T-helper 2 cell (primary cell): Measurements from ENCODE around the gene ERICH6B.

Experiments used
- DNase-seq, 5 experiments: peaks; one replicate each; pipeline versions ENCODE4 v3.0.0 to v3.0.0-alpha.2; 2012 to 2022

The ERICH6B gene

DNA sequence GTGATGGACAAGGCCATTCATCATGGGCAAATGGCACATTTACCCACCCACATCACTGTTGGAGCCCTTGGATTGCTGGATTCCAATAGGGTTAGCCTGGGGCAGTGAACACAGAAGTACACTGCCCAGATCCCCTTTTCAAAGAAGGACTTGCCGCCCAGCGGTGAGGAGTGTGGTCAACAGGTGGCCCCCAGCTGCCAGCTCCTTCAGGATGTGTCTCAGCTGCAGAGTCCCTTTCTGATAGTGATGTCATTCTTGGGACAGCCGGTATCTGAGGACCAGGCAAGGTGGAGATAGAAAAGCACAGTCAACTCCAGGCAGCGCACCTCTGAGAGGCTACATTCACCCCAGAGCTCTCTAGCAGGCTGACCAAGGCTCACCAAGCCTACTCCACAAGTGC is 16.9 kb downstream of the ERICH6B start:
- no peak for DNase-seq

DNA sequence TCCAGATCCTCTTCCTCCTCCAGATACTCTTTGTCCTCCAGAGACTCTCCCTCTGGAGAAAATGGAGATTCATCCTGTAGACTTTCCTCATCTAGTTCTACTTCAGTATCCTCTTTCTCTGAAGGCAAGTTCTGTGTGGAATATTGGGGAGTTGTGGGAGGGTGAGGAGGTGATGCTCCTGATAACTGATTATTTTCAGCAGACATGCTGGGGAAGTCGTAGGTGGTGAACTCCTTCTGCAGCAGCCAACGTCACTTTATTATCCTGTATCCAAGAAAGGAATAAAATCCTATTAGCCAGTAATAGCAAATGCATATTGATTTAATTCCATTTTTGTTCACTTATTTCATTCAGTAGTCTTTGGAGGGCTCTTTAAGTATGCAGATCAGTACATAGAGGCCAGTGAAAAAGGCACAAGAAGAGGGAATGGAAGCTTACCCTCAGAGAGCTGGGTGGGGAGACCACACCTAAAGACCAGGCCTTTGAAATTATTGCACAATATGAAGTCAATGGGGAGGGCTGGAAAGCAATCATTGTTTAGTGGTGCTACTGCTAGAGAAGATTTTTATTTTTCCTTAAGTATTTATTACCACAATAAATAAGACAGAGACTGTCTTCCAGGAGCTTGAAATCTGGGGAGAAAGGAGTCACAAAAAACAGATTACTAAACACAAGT is 18.6 kb downstream of the ERICH6B start:
- no peak for DNase-seq

DNA sequence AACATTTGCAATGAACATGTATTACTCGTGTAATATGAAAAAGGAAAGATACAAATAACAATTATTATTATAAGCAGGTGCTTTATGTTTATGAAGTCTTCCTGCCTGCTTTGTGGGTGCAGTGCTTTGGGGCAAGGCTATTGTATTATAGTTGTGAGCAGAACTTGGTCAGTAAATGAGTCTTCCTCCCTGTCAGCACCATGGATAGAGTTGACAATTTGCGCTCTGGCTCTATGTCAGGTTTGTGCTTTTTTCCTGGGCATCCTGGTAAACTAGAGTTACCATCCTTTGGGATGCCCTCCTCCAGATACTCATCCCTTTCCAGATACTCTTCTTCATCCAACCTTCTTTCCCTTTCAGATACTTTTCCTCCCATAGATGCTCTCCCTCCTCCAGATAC is 19.6 kb downstream of the ERICH6B start:
- no peak for DNase-seq

DNA sequence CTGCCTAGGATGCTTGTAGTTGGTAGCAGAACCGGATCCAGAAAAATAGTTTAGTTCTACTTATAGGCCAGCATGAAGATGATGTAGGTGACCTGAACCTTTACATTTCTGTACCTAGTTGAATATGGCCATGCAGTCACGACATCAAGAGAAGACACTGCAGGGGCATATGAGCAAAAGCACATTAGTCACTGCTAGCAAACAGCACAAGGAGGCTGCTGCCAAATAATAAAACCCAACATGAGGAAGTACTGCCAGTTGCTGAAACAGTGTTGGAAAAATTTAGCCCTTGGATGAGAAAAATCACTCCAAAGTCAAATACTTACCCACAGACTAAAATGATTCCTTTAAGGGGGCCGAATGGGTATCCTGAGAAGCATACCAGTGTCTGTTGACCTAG is 20.8 kb downstream of the ERICH6B start:
- DNase-seq, result no peak

DNA sequence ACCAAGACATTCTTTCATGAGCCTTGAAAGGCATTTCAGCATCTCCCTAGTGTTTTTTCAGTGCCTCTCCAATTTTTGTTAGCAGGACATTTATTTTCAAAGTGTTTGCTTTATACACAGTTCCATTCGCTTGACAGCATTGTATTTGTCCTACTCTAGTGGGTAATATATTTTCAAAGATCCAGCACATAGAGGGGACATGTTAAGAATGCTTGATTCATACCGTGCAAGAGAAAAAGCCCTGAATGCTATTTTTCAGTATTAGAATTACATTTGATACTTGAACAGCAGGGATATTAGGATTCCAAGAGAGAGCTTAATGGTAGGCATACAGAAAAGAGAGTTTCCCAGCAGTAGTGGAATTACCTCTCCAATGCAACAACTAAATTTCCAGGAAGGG is 21.3 kb downstream of the ERICH6B start:
- no peak for DNase-seq

DNA sequence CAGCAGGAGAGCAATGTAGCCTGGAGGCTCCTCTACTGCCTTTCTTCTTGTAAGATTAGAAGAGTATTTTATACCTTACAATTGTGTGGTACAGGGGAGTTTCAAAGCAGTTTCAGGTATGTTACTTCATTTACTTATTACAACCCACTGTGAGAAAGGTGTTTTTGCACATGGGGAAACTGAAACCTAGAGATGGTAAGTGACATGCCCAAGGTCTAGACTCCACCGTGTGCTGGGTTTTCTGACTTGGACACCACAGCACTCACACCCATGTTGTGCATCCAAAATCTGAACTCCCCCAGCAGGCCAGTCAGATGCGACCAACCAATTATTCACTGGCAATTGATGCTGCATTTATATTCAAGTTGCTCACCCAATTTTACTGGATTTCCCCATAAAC is 22.8 kb downstream of the ERICH6B start:
- DNase-seq, result no peak

DNA sequence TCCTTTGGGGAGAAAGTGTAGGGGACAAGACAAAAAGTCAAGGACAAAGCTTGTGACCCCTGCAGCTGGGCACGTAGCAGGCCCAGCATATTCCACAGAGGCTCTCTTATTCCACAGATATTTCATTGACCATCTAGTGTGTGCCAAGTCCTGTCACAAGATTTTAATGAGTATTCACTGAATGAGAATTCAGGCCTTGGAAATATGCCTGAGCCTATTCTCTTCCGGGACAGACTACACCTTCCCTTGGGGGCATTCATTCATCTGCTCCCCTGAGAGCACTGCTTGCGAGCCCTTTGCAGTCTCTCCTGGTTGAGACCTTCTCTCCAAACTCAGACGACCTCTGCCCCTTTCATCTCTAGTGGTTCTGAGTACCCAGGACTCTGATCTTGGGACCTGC is 25.5 kb downstream of the ERICH6B start:
- DNase-seq, result no peak

DNA sequence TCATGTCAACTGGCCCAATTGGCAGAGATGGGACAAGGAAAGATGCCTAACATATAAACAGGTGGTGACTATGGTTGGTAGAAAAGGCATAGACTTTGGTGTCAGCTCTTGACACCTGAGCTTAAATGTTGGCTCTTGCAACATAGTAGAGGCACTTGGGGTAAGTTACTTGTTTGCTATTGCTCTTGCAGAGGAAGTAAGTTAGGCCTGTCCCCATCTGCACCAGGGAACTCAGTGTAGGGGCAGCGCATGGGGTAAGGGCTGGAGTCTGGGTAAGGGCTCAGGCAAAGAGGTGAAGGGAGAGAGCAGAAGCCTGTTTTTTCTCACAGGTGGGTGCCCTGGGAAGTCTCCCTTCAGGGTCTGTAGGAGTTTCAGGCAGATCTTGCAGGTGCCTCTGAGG is 27.6 kb downstream of the ERICH6B start:
- DNase-seq, result no peak

DNA sequence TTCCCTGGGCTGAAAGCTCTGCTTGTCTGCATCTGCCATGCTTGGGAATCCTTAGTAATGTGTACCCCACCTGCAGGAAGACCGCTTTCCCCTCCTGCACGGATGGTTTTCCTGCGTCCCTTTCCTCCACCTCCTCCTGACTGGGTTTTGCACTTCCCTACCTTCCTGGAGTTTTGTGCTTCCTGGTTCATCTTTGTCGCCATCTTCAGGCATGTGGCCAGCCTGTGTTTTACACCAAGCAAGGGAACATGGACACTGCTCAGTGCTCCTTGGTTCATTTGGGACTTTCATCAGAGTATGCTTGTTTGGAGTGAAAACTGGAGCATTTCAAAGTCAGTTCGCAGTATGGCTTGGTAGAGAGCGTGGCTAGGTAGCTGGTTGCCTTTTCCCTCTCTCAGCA is 30.7 kb downstream of the ERICH6B start:
- DNase-seq, result no peak

DNA sequence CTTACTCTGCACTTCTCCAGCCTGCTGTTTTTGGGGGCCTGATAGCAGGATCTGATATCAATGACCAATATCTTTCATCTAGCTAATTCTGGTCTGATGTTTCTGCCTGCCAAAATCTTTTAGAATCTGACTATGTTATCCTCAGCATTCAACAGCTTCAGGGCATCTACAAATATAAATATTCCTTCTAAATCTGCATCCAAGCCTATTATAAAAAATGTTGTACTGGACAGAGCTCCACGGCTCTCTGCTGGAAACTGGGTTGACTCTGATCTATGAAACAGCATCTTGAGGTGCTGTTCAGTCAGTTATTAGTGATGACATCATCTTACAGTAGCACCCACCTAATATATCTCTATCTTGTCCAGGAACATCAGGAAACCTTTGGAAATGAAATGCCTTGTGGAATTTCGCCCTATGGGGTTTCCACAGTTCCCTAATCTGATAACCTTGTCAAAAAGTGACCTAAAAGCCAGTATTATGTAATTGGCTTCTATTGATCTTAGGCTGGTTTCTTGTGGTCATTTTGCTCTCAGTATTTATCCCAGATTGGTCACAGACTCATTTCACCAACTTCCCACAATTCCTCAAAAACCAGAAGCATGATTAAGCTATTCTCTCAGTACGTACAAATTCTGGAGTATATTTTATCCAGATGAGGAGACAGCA is 33.0 kb downstream of the ERICH6B start:
- DNase-seq, result no peak

DNA sequence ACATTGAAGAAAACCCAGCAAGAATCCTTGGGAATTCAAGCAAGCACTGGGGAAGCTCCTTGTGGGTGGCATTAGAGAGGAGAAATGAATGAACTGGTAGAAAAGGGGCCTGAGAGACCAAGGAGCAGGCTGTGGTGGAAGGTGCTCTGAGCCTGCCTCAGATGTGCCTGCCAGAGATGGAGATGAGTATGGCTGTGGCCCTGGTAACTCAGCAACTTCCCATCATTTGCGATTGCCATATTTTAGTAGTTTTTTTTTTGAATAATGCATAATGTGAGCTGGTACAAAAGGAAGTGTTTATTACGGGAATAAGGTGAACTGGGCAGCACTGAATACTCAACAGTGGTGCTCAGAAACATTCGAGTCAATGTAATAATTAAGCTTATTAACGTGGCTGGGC is 39.1 kb downstream of the ERICH6B start:
- no peak for DNase-seq

DNA sequence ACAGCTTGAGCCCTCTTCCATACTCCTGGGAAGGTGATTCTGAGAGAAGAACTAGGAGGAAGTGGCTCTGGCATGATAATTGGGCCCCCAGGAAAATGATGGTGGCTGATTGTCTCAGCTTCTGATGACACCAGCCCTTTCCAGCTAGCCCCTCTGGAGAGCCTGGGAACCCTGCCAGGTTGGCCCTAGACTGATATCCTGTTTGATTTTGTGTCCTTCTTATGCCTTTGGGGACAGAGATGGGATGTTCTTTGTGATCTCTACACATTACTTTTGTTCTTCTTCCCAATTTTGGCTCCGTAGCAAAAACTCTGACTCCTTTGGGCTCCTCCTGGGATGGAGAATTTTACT is 39.7 kb downstream of the ERICH6B start:
- DNase-seq, result no peak

DNA sequence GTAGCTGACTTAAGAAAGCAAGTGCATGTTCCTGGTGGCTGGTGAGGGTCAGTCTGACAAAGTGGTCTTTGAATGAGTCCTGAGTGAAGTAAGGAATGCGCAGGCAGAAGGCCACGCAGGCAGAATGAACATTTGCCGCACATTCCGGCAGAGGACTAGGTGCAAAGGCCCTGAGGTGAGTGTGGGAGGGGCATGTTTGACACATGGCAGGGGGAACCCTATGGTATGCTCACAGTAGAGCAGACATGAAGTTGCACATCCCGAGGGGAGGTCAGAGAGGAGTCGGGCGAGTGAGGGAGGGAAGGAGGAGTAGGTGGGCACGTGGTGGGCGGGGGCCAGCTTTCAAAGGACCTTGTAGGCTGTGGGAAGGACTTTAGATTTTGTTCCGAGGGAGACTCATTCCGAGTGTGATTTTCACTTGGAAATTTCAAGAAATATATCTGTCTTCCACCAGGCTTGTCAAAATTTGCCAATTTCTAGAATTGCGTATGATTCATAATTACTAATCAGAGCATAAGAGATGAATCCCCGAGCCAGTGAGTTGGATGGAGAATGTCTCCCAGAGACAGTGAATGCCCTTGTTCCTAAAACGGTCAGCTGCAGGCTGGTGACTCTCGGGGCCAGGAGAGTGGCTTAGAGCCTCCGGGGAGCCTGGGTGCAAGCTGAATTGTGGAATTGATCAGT is 40.3 kb downstream of the ERICH6B start:
- DNase-seq, result no peak

DNA sequence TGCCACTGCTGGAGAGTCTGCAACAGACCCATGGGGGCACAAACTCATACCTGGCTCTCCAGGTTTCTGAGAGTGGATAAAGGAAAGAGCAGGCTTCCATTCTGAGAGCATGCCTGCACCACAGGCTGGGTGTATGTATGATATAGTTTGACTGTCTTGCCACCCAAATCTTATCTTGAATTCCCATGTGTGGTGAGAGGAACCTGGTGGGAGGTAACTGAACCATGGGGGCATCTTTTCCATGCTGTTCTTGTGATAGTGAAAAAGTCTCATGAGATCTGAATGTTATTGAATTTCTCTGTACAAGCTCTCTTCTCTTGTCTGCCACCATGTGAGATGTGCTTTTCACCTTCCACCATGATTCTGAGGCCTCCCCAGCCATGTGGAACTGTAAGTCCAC is 50.2 kb downstream of the ERICH6B start:
- no peak for DNase-seq

DNA sequence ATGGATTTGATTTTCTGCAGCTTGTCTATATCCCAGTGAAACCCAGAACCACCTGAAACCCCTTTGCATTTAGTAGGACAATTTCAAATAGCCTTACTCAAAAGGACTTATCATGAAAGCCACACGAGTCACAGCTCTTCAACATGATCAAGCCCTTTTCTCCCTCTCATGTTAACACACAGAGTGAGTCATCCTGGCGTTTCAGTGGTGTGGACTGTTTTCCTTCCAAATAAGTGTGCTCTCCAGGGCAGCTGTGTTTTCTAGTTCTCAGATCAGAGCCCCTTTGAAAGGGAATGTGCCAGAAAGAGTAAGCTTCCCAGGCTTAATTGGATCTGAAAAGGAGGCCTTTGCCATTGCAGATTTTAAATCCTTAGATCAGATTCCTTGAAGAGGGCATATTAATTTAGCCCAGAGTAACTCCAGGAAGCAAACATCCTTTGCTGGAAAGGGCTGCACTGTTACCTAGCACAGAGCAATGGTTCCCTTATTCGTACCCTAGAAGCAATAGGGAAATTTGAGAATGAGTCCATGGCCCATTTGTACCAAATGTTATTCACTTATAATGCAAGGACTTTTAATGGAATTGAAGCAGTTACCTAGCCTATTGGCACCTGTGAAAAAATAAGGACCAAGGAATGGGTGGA is 51.3 kb downstream of the ERICH6B start:
- no peak for DNase-seq

DNA sequence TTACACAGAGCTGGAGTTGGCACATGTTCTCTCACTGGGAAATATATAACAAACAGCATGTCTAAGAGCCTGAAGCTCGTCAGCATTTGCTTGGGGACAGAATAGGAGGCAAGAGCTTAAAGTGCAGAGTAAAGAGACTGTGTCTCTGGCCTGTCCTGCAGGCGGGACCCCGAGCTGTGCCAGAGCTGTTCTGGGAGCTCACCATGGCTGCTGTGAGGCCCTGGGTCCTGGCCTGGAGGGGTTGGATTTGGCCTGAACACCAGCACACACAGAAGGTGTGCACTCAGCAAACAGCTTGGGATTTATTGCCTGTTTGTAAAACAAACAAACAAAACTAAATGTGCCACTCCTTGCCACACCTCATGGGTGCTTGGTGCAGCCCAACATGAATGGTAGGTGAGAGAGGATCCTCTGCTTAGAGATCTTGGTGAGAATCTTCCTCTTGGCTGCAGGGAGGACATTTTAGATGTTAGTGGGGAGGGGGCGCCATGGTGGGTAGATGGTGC is 60.9 kb downstream of the ERICH6B start:
- DNase-seq, result no peak

DNA sequence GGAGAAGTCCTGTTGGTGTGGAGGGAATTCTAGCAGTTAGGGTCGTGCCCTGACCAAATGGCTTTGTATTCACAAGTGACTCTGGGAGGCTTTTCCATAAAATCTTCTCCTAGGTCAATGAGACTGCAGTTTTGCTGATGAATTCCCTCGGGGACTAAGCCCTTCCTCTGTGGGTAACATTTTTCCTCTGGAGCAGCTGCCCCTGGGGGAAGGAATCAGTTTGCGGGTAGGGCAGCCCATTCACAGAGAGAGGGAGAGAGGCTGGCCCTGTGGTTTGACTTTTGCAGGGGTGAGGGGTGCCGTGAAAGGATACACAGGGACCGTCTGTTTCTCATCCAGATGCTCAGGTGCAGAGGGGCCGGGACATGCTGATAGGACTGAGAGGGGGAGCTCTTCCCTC is 67.3 kb downstream of the ERICH6B start:
- no peak for DNase-seq

DNA sequence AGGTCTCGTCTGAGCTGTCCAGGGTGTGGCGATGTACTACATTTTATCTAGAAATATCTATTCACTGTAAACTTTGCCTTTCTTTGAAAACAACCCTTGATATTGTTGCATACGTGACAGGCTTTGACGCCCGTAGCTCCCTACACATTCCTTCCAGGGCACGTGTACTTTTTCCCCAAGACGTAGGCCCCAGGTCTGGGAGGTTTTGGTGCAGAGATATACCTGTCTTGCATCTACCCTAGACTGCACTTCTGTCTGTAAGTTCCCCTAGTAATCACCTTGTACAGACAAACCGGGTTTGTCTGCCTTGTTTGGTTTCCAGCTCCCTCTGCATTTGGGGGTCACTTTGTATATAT is 69.2 kb downstream of the ERICH6B start:
- no peak for DNase-seq

DNA sequence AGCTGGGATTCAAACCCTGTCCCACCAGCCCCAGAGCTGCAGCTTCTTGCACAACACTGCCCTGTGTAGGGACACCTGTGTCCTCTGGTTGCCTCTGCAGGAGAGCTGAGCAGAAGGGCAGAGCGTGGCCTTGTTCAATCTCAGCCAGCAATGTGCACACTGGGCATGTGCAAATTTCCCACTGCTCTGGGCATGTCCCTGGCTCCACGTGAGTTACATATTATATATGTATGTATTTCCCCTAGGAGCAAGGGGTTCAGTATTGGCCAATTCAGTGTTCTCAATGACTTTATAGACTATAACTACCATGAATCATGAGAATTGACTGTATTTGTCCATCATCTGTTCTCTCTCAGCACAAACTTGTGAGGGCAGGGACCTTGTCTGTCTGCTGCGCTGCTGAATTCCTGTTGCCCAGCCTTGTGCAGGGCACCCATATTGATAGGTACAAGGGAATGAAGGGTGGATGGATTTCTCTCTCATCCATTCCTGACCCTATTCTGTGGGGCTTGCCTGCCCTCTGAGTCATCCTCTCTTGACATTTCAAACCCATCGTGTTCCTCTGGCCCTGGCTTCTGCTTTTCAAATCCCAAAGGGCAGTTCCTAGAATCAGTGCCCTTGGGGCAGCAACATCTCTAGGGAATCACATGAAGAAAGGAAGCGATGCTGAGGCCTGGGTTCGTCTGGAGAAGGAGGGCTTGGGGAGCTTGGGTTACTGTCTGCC is 69.7 kb downstream of the ERICH6B start:
- no peak for DNase-seq

DNA sequence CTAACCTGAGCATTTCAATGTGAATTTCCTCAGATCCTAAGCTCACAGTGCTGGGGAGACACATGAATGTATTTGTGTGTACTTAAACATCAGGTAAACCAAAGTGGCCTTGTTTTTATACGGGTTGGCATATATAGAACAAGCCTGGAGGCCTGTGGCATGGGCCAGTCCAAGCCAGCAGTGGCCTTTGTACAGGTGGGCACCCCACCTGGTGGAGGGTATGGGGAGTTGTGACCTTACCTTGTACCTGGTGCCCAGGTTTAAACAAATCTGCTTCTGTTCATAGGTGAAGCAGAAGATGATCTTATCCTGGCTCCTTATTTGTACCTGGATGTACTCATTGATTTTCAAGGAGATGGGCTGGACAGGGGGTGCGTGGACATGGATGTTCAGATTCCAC is 71.0 kb downstream of the ERICH6B start:
- no peak for DNase-seq

DNA sequence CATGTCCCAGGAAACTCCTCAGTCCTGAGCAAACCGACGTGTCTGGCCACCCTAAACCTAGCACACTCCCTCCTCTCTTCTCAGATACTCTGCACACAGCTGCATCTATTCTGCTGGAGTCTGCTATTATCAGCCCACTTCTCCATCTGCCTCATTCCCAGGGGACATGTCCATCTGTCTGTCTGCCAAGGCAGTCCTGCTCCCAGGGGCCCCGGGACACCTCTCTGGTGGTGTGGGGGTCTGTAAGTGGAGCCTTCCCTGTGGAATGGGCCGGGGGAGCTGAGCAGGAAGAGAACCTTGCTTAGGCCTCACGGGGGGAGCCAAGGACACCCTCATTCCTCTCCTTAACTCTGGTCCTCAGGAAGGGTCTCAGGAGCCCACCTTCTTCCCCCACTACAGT is 72.7 kb downstream of the ERICH6B start:
- DNase-seq, result no peak

DNA sequence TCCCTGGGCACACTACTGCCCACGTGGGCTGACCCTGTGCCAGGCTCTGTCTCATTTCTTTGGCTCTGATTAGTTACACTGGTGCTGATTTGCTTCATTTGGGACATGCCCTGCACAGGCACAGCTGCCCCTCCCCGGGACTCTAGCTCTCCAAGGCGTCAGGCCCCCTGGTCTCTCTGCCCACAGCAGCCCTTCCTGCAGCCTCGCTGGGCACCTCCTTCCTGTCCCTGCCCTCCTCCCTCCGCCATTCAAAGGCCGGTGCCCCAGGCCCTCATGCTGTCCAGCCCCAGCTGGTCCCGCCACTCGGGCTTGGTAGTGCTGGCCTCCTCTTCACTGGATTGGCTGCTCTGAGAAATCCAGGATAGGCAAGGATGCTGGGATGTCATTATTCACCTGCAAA is 73.1 kb downstream of the ERICH6B start:
- no peak for DNase-seq

DNA sequence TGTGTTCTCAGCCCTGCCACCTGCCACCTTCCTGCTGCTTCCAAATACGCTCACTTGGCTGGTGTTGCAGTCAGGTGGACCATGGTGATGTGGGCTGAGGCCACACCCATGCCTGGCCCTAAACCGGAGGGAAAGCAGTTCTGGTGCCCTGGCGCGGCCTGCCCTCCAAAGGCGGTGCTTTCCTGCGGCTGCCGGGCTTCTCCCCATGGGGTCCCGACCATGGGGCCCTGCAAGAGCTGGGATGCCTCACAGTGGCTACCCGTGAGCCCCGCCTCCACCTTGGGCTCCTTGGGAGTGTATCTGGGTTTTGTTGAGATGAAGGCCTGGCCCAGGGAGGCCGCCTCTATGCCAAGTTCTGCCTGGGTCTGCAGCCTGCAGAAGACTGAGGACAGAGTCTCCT is 73.7 kb downstream of the ERICH6B start:
- no peak for DNase-seq
